Activated T-helper 1 cell treated with anti-CD3 and anti-CD28 coated beads, Interleukin-12 subunit alpha, Interleukin-12 subunit beta, Interleukin-2, Interleukin-4 antibody, amounts not matched to agents 30 ng/mL and 10 ng/mL and 1 ng/mL, durations not matched to agents 14 hours and 24 hours and 36 hours (primary cell): Measurements from ENCODE around the gene COL23A1. TPM values are rescaled to one million over a fixed set of nuclear protein-coding genes. Genes with fewer than 3 reads are reported as not detected.
"Not testable (repeated sequence)": the region's sequence is repeated elsewhere in the genome, so short reads cannot be mapped to it uniquely, and the experiment has no call there.

Experiments
- DNase-seq: peaks from one replicate; pipeline ENCODE4 v3.0.0; 2021; ENCODE audit warnings: low spot score
- H3K27ac Mint-ChIP-seq: one replicate; pipeline ENCODE4 v1.8.0; 2021; ENCODE audit warnings: mild to moderate bottlenecking, mixed read lengths
- H3K27me3 Mint-ChIP-seq: one replicate; pipeline ENCODE4 v1.8.0; 2022; ENCODE audit warnings: mild to moderate bottlenecking, moderate library complexity, mixed read lengths; ENCODE audit not compliant: insufficient read depth
- H3K36me3 Mint-ChIP-seq: one replicate; pipeline ENCODE4 v1.8.0; 2021; ENCODE audit warnings: low read depth, mixed read lengths
- H3K4me1 Mint-ChIP-seq: one replicate; pipeline ENCODE4 v1.8.0; 2021; ENCODE audit warnings: low read depth, mixed read lengths
- H3K4me3 Mint-ChIP-seq: one replicate; pipeline ENCODE4 v1.8.0; 2021; ENCODE audit warnings: mild to moderate bottlenecking, moderate library complexity, mixed read lengths
- H3K9me3 Mint-ChIP-seq: one replicate; pipeline ENCODE4 v1.8.0; 2021; ENCODE audit warnings: mixed read lengths
- intact Hi-C: fragments of 100-400 bp; cut with micrococcal nuclease; formaldehyde crosslinking; loops from one replicate; pipeline ENCODE4 v1.15.1; 2024
- total RNA-seq: library from RNA; stranded (reverse); gene quantifications from 2 replicates; pipeline ENCODE4 v1.2.3, GENCODE V29; 2022

COL23A1 gene
- total RNA-seq, 1 donor from 2014 or later, result not detected

DNA sequence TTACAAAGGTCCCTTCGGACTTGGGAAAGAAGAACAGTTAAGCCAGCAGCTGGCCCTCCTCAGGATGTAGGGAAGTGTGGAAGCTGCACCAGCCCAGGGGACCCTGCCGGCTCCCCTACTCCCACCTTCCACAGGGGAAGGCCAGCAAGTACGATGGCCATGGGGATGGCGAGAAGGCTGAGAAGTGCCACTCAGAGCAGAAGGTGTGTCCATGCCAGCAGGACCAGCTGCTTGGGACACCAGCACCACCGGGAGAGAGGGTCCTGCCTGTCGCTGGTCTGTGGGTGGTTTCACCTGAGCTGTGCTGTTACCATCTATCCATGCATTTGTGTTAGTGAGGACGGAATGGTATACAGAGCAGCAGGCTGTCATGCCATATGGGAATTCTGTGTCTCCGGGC, 209.0 kb downstream of the COL23A1 start:
- no peaks in the 10 kb centered on the region for H3K4me1 Mint-ChIP-seq
- no peak for DNase-seq
- no peak overlapping the region for H3K27ac Mint-ChIP-seq
- intact Hi-C loops, result no loop called here
- no peaks in the 10 kb centered on the region for H3K27me3 Mint-ChIP-seq
- no peaks in the 10 kb centered on the region for H3K36me3 Mint-ChIP-seq
- no peak overlapping the region for H3K4me3 Mint-ChIP-seq
- H3K9me3 Mint-ChIP-seq, result no peaks in the 10 kb centered on the region

DNA sequence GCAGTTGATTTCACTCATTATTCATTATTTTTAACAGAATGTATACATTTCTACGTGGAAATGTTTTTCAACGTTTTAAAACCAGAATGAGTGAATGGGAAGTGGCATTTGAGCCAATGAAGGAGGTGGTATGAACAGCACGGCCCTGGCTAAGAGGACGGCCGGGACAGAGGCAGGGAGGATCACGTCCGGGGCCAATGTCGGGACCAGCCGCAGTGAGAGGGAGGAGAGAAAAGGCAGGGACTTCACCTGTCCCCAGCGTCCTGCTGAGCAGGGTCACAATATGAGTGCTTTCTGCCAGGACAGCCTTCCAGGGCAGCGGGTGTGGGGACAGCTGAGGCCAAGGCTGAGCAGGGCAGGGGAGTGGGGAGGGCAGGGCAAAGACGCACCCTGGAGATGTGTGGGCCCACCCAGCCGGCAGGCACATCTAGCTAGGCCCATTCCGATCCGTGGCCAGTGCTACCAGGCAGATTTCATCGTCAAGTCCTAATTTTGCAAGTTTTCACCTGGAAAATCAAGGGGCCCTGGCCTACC, 209.6 kb downstream of the COL23A1 start:
- intact Hi-C loops, result no loop called here
- H3K9me3 Mint-ChIP-seq, result no peaks in the 10 kb centered on the region
- H3K4me3 Mint-ChIP-seq, result no peak overlapping the region
- no peaks in the 10 kb centered on the region for H3K27me3 Mint-ChIP-seq
- no peak for DNase-seq
- no peaks in the 10 kb centered on the region for H3K36me3 Mint-ChIP-seq
- no peak overlapping the region for H3K27ac Mint-ChIP-seq
- no peaks in the 10 kb centered on the region for H3K4me1 Mint-ChIP-seq

- Mint-ChIP-seq H3K27ac (no peak overlapping the region), H3K4me3 (no peak overlapping the region), H3K4me1 (no peaks in the 10 kb centered on the region), H3K27me3 (no peaks in the 10 kb centered on the region), H3K36me3 (no peaks in the 10 kb centered on the region), H3K9me3 (no peaks in the 10 kb centered on the region)
- intact Hi-C loops, result no loop called here
- no peak for DNase-seq
These were observed 210.1 kb downstream of the COL23A1 start for GRCh38 chr5:178380086-178380485.

- intact Hi-C loops, result no loop called here
- no peaks in the 10 kb centered on the region for H3K36me3 Mint-ChIP-seq
- no peaks in the 10 kb centered on the region for H3K27me3 Mint-ChIP-seq
- no peaks in the 10 kb centered on the region for H3K9me3 Mint-ChIP-seq
- no peaks in the 10 kb centered on the region for H3K4me1 Mint-ChIP-seq
- no peak overlapping the region for H3K27ac Mint-ChIP-seq
- no peak for DNase-seq
- no peak overlapping the region for H3K4me3 Mint-ChIP-seq
These were observed 211.4 kb downstream of the COL23A1 start for GRCh38 chr5:178378527-178379484.

- intact Hi-C loops, result no loop called here
- no peak overlapping the region for H3K27ac Mint-ChIP-seq
- no peak overlapping the region for H3K4me3 Mint-ChIP-seq
- DNase-seq, result no peak
- H3K9me3 Mint-ChIP-seq, result no peaks in the 10 kb centered on the region
- no peaks in the 10 kb centered on the region for H3K4me1 Mint-ChIP-seq
- no peaks in the 10 kb centered on the region for H3K36me3 Mint-ChIP-seq
- no peaks in the 10 kb centered on the region for H3K27me3 Mint-ChIP-seq
These were observed 212.5 kb downstream of the COL23A1 start for GRCh38 chr5:178377583-178378270.

- Mint-ChIP-seq H3K4me3 (no peak overlapping the region), H3K4me1 (no peaks in the 10 kb centered on the region), H3K27me3 (no peaks in the 10 kb centered on the region), H3K27ac (no peak overlapping the region), H3K9me3 (no peaks in the 10 kb centered on the region), H3K36me3 (no peaks in the 10 kb centered on the region)
- DNase-seq, result no peak
- intact Hi-C loops, result no loop called here
These were observed 213.1 kb downstream of the COL23A1 start for GRCh38 chr5:178376921-178377582.

- Mint-ChIP-seq H3K27me3 (no peaks in the 10 kb centered on the region), H3K9me3 (no peaks in the 10 kb centered on the region), H3K27ac (no peak overlapping the region), H3K4me1 (no peaks in the 10 kb centered on the region), H3K36me3 (no peaks in the 10 kb centered on the region), H3K4me3 (no peak overlapping the region)
- intact Hi-C loops, result no loop called here
- DNase-seq, result no peak
These were observed 214.8 kb downstream of the COL23A1 start for GRCh38 chr5:178375348-178375747.

- H3K4me1 Mint-ChIP-seq, result no peaks in the 10 kb centered on the region
- no peak for DNase-seq
- intact Hi-C loops, result no loop called here
- H3K27me3 Mint-ChIP-seq, result no peaks in the 10 kb centered on the region
- H3K4me3 Mint-ChIP-seq, result no peak overlapping the region
- no peaks in the 10 kb centered on the region for H3K36me3 Mint-ChIP-seq
- H3K9me3 Mint-ChIP-seq, result no peaks in the 10 kb centered on the region
- no peak overlapping the region for H3K27ac Mint-ChIP-seq
These were observed 216.5 kb downstream of the COL23A1 start for GRCh38 chr5:178373711-178374110.

- intact Hi-C loops, result no loop called here
- Mint-ChIP-seq H3K9me3 (no peaks in the 10 kb centered on the region), H3K27me3 (no peaks in the 10 kb centered on the region), H3K4me1 (no peaks in the 10 kb centered on the region), H3K4me3 (no peak overlapping the region), H3K27ac (no peak overlapping the region), H3K36me3 (no peaks in the 10 kb centered on the region)
- DNase-seq, result no peak
These were observed 218.0 kb downstream of the COL23A1 start for GRCh38 chr5:178372142-178372571.

GRCh38 chr5:178371362-178372111, 218.7 kb downstream of the COL23A1 start:
- Mint-ChIP-seq H3K4me3 (no peak overlapping the region), H3K36me3 (no peaks in the 10 kb centered on the region), H3K27ac (no peak overlapping the region), H3K27me3 (no peaks in the 10 kb centered on the region), H3K9me3 (no peaks in the 10 kb centered on the region), H3K4me1 (no peaks in the 10 kb centered on the region)
- DNase-seq, result no peak
- intact Hi-C loops, result no loop called here

GRCh38 chr5:178370102-178370501, 220.1 kb downstream of the COL23A1 start:
- H3K27me3 Mint-ChIP-seq, result no peaks in the 10 kb centered on the region
- H3K4me1 Mint-ChIP-seq, result no peaks in the 10 kb centered on the region
- H3K27ac Mint-ChIP-seq, result no peak overlapping the region
- intact Hi-C loops, result no loop called here
- DNase-seq, result no peak
- no peak overlapping the region for H3K4me3 Mint-ChIP-seq
- no peaks in the 10 kb centered on the region for H3K36me3 Mint-ChIP-seq
- H3K9me3 Mint-ChIP-seq, result no peaks in the 10 kb centered on the region

DNA sequence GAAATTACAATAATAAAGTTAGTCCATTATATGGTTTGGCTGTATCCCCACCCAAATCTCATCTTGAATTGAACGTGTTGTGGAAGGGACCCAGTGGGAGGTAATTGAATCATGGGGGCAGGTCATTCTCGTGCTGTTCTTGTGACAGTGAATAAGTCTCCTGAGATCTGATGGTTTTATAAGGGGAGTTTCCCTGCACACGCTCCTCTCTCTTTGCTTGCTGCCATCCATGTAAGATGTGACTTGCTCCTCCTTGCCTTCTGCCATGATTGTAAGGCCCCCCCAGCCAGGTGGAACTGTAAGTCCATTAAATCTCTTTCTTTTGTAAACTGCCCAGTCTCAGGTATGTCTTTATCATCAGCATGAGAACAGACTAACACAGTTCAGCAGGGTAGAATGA, 220.7 kb downstream of the COL23A1 start:
- H3K27me3 Mint-ChIP-seq, intact Hi-C loops, H3K4me3 Mint-ChIP-seq, DNase-seq, H3K4me1 Mint-ChIP-seq, H3K36me3 Mint-ChIP-seq, H3K9me3 Mint-ChIP-seq, H3K27ac Mint-ChIP-seq: not testable (repeated sequence)
